GOT3 (cell line): ENCODE measurements around the gene TELO2.

Experiments used
- DNase-seq: peaks from one replicate; lab custom pipeline; 2025; ENCODE audit warnings: mixed read lengths; lab: John Stamatoyannopoulos, UW

Gene TELO2

GRCh38 chr16:1518626-1519135 lies 25.5 kb downstream of the TELO2 start:
- no peak for DNase-seq

- DNase-seq: no peak
Measured at GRCh38 chr16:1519831-1520230, 26.7 kb downstream of the TELO2 start.

GRCh38 chr16:1520461-1520860 lies 27.3 kb downstream of the TELO2 start:
- DNase-seq: no peak

GRCh38 chr16:1523581-1524245 lies 30.6 kb downstream of the TELO2 start:
- no peak for DNase-seq

- DNase-seq: no peak
Measured at GRCh38 chr16:1524366-1524765, 31.2 kb downstream of the TELO2 start.

GRCh38 chr16:1525871-1526607 lies 32.9 kb downstream of the TELO2 start:
- DNase-seq: no peak

GRCh38 chr16:1526608-1527555 lies 33.7 kb downstream of the TELO2 start:
- no peak for DNase-seq

- DNase-seq: no peak
Measured at GRCh38 chr16:1527836-1528811, 35.0 kb downstream of the TELO2 start.

- DNase-seq: no peak
Measured at GRCh38 chr16:1528921-1529537, 35.9 kb downstream of the TELO2 start.

GRCh38 chr16:1530349-1530882 lies 37.3 kb downstream of the TELO2 start:
- DNase-seq: no peak

- DNase-seq: no peak
Measured at GRCh38 chr16:1530883-1531637, 37.9 kb downstream of the TELO2 start.

- no peak for DNase-seq
Measured at GRCh38 chr16:1531638-1531910, 38.4 kb downstream of the TELO2 start.

- DNase-seq: no peak
Measured at GRCh38 chr16:1532081-1532760, 39.1 kb downstream of the TELO2 start.

- DNase-seq: no peak
Measured at GRCh38 chr16:1532771-1533170, 39.6 kb downstream of the TELO2 start.

GRCh38 chr16:1533443-1533951 lies 40.3 kb downstream of the TELO2 start, which contains the start of gene TMEM204:
TMEM204 (plus strand) TSS chr16:1533666; CDS start chr16:1534276, 610 bp downstream.
- DNase-seq: no peak

- DNase-seq: no peak
Measured at GRCh38 chr16:1534021-1535020, 41.2 kb downstream of the TELO2 start.

- DNase-seq: no peak
Measured at GRCh38 chr16:1535391-1536291, 42.5 kb downstream of the TELO2 start.
